HL-60 (cell line): ENCODE results near the gene MTHFD2L.

ENCODE experiments used
- DNase-seq, 2 experiments: peaks; one replicate each; pipeline ENCODE4 v3.0.0-alpha.2; 2010 to 2020; ENCODE audit warnings: low read depth in 1 of 2, low spot score in 1 of 2
- H3K27ac ChIP-seq: fragments of 250-450 bp; sonication (Bioruptor Pico); replicated peaks from 2 replicates; pipeline ENCODE4 v1.5.1; 2020; ENCODE audit warnings: mild to moderate bottlenecking, moderate library complexity
- H3K27me3 ChIP-seq: fragments of 250-450 bp; sonication (Bioruptor Pico); 2 replicates; pipeline ENCODE4 v1.5.1; 2021; ENCODE audit warnings: mild to moderate bottlenecking, moderate library complexity; ENCODE audit not compliant: insufficient read depth, poor library complexity, severe bottlenecking
- H3K4me3 ChIP-seq: replicated peaks from 2 replicates; pipeline ENCODE4 v1.5.1; 2011; ENCODE audit warnings: mild to moderate bottlenecking, control low read depth, low read length; ENCODE audit not compliant: insufficient read depth
- GABPA ChIP-seq: IDR thresholded peaks from 2 replicates; pipeline ENCODE4 v1.6.1; 2012; ENCODE audit warnings: low read depth
- POLR2AphosphoS5 ChIP-seq: IDR thresholded peaks from 2 replicates; pipeline ENCODE4 v1.6.1; 2012; ENCODE audit warnings: low read depth
- REST ChIP-seq: IDR thresholded peaks from 2 replicates; pipeline ENCODE4 v1.6.1; 2012; ENCODE audit warnings: low read depth; ENCODE audit not compliant: insufficient replicate concordance
- SPI1 ChIP-seq: IDR thresholded peaks from 2 replicates; pipeline ENCODE4 v1.6.1; 2012; ENCODE audit warnings: low read depth, mild to moderate bottlenecking, borderline replicate concordance
- TF ChIP-seq, protein P1 (sequence below): IDR thresholded peaks from one replicate; pipeline ENCODE4 v1.5.1; 2011; ENCODE audit warnings: low read length, control low read depth, inconsistent platforms; ENCODE audit not compliant: insufficient read depth

MTHFD2L gene

DNA sequence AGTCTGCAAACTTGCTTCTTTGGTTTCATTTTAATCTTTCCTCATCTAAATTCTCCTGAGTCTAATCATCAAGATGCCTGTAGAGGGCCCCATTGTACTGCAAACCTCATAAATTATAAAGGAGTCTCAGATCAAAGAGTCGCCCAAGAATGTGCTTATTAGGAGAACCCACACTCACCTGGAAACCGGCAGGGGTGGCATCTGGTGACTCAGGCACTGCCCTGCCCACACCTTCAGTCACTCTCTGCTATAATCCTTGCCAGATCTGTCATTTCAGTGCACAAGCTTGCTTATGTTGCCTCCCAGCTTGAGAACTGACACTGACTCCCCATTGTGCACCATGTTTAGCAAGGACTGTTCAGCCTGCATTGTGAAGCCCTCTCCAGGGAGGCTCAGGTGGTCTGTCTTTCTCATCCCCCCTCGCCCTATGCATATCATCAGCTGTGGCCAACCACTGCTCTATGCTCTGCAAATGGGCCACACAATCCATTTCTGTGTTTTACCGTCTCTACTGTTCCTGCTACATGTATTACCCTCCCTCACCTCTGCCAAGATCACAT, 162.7 kb downstream of the MTHFD2L start:
- TF ChIP-seq, protein P1, sequence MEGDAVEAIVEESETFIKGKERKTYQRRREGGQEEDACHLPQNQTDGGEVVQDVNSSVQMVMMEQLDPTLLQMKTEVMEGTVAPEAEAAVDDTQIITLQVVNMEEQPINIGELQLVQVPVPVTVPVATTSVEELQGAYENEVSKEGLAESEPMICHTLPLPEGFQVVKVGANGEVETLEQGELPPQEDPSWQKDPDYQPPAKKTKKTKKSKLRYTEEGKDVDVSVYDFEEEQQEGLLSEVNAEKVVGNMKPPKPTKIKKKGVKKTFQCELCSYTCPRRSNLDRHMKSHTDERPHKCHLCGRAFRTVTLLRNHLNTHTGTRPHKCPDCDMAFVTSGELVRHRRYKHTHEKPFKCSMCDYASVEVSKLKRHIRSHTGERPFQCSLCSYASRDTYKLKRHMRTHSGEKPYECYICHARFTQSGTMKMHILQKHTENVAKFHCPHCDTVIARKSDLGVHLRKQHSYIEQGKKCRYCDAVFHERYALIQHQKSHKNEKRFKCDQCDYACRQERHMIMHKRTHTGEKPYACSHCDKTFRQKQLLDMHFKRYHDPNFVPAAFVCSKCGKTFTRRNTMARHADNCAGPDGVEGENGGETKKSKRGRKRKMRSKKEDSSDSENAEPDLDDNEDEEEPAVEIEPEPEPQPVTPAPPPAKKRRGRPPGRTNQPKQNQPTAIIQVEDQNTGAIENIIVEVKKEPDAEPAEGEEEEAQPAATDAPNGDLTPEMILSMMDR: peak; percentile 21
- TF ChIP-seq SPI1 (no peak), POLR2AphosphoS5 (no peak), REST (no peak)
- DNase-seq: peak in 1 of 2 experiments; percentile 39
- Histone ChIP-seq H3K4me3 (no peak overlapping the region), H3K27ac (no peak overlapping the region), H3K27me3 (no peaks in the 10 kb centered on the region)

- Histone ChIP-seq H3K27ac (no peak overlapping the region), H3K4me3 (no peak overlapping the region), H3K27me3 (no peaks in the 10 kb centered on the region)
- TF ChIP-seq REST: no peak
- no peak for TF ChIP-seq GABPA
- TF ChIP-seq SPI1: no peak
- TF ChIP-seq, protein P1: no peak
- TF ChIP-seq POLR2AphosphoS5: no peak
- DNase-seq: no peak
These were observed 164.4 kb downstream of the MTHFD2L start for GRCh38 chr4:74322301-74322700.

DNA sequence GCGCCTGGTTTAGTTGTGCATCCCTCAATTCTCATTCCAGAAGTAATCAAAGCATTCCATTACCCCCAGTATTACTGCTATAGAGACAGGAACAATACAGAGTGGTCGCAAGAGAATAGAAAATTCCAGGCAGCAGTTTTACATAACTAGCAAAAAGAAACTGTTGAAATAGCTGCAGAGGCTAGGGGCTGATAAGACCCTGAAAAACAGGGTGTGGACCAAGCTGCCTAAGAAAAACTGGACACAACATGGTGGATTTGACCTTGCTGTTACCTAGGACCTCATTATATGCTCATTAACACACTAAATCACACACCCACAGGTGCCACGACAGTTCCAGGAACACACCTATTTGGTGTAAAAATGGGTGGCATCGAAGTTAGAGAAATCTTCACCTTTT, 165.7 kb downstream of the MTHFD2L start:
- no peak overlapping the region for H3K27ac ChIP-seq
- DNase-seq: no peak
- no peak overlapping the region for H3K4me3 ChIP-seq
- TF ChIP-seq GABPA (no peak), REST (no peak), POLR2AphosphoS5 (no peak), SPI1 (no peak)
- TF ChIP-seq, protein P1: no peak
- no peaks in the 10 kb centered on the region for H3K27me3 ChIP-seq
